ENCODE measurements around the gene CYP26C1. TPM values are rescaled to one million over a fixed set of nuclear protein-coding genes. Genes with fewer than 3 reads are reported as not detected.
"Not testable (repeated sequence)": the region's sequence is repeated elsewhere in the genome, so short reads cannot be mapped to it uniquely, and the experiment has no call there.

CYP26C1 gene
- total and polyA plus RNA-seq, 9 donors = 0.09 to 0.12 TPM; not detected in 7

DNA sequence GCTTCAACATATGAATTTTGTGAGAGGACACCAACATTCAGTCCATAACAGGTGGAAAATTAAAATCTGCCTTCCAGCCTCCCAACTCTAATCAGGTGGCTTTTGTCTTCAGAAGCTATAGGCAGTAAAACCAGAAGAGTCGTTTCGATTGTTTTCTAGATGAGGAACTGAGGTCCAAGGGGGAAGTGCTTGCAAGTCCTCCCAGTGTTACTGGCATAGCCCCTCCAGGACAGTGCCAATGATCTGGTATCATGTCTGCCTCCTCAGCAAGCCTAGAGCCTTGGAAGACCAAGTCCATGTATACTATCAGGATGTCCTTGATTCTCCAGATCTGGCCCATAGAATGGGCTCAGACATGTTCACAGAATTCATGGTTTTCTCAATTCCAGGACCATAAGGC is 30.0 kb downstream of the CYP26C1 start:
- Histone ChIP-seq H3K27me3 (ENCODE audit: control insufficient read depth, insufficient read depth, low read length) (no peaks in the 10 kb centered on the region), H3K4me3 (ENCODE audit: low read length) (no peak overlapping the region), H3K36me3 (ENCODE audit: control insufficient read depth, insufficient read depth, low read length) (no peaks in the 10 kb centered on the region), H3K9me3 (replicated peaks; ENCODE audit: control insufficient read depth, low read depth, low read length) (no peaks in the 10 kb centered on the region), H3K27ac (ENCODE audit: low read length) (no peak overlapping the region), H3K4me1 (ENCODE audit: control insufficient read depth, insufficient read depth, low read length) (no peaks in the 10 kb centered on the region)
- 50% methylated on average over 2 of the region's 2 CpGs for WGBS (ENCODE audit: insufficient coverage)
- no peak for DNase-seq

DNA sequence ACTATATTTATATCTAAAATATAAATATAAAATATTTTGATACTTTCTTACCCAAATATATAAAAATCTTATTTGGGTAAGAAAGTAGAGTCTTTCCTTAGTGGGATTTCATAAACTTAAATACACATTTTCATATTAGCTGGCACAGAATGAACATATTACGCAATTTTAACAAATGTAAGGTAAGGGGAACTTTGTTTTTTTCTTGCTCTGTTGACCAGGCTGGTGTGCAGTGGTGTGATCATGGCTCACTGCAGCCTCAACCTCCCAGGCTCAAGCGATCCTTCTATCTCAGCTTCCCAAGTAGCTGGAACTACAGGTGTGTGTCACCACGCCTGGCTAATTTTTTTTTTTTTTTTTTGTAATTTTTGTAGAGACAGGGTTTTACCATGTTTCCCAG is 31.4 kb downstream of the CYP26C1 start:
- Histone ChIP-seq H3K27me3 (ENCODE audit: control insufficient read depth, insufficient read depth, low read length) (no peaks in the 10 kb centered on the region), H3K4me1 (ENCODE audit: control insufficient read depth, insufficient read depth, low read length) (no peaks in the 10 kb centered on the region), H3K36me3 (ENCODE audit: control insufficient read depth, insufficient read depth, low read length) (no peaks in the 10 kb centered on the region), H3K9me3 (replicated peaks; ENCODE audit: control insufficient read depth, low read depth, low read length) (no peaks in the 10 kb centered on the region), H3K27ac (ENCODE audit: low read length) (no peak overlapping the region), H3K4me3 (ENCODE audit: low read length) (no peak overlapping the region)
- no CpG with 5 or more reads among the region's 3 CpGs for WGBS (ENCODE audit: insufficient coverage)
- DNase-seq = no peak

DNA sequence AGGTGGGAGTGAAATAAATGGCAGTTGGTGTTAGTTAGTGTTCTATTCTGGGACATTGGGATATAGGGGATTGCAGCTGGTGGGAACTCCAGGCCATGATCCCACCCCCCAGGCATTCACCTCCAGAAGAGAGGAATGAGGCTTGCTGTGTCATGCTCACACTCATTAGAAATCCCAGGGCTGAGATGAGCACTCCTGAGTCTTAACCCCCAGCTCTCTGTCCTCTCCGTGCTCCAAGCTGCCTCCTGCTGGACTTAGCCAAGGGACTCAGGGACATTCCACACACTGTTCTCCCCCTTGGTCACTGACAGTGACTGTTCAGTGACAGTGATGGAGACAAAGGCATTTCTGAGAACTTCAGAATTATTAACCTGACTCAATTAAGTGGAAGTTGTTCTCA is 34.6 kb downstream of the CYP26C1 start:
- 40% methylated on average over 1 of the region's 1 CpG for WGBS (ENCODE audit: insufficient coverage)
- no peak for DNase-seq

DNA sequence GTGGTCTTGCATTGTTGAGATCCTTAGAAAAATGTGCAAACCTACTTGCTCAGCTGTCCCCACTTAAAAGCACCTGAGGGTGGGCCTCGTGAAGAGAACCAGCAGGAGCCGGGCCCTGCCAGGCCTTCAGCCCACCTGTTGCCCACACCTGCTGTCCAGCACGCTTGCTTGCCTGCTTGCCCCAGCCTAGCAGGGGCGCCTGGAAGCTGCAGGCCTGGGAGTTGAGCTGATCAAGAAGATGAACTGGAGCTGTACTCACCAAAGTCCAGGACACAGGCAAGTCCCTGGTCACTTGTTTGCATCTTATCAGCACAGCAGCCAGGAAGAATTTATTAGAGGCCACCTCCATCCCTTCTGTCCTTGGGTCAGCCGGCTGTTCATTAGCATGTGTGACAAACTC is 36.3 kb downstream of the CYP26C1 start:
- H3K27me3 ChIP-seq (ENCODE audit: control insufficient read depth, insufficient read depth, low read length) = no peaks in the 10 kb centered on the region
- WGBS (ENCODE audit: insufficient coverage) = 46% methylated on average over 4 of the region's 5 CpGs
- H3K9me3 ChIP-seq (replicated peaks; ENCODE audit: control insufficient read depth, low read depth, low read length) = no peaks in the 10 kb centered on the region
- no peaks in the 10 kb centered on the region for H3K4me1 ChIP-seq (ENCODE audit: control insufficient read depth, insufficient read depth, low read length)
- DNase-seq = no peak
- no peaks in the 10 kb centered on the region for H3K36me3 ChIP-seq (ENCODE audit: control insufficient read depth, insufficient read depth, low read length)
- H3K27ac ChIP-seq (ENCODE audit: low read length) = no peak overlapping the region
- no peak overlapping the region for H3K4me3 ChIP-seq (ENCODE audit: low read length)

More for the DNA sequence above, 34.6 kb downstream of the CYP26C1 start:
- Histone ChIP-seq H3K36me3 (ENCODE audit: control insufficient read depth, insufficient read depth, low read length) (no peaks in the 10 kb centered on the region), H3K27ac (ENCODE audit: low read length) (no peak overlapping the region), H3K4me1 (ENCODE audit: control insufficient read depth, insufficient read depth, low read length) (no peaks in the 10 kb centered on the region), H3K9me3 (replicated peaks; ENCODE audit: control insufficient read depth, low read depth, low read length) (no peaks in the 10 kb centered on the region), H3K27me3 (ENCODE audit: control insufficient read depth, insufficient read depth, low read length) (no peaks in the 10 kb centered on the region), H3K4me3 (ENCODE audit: low read length) (no peak overlapping the region)

DNA sequence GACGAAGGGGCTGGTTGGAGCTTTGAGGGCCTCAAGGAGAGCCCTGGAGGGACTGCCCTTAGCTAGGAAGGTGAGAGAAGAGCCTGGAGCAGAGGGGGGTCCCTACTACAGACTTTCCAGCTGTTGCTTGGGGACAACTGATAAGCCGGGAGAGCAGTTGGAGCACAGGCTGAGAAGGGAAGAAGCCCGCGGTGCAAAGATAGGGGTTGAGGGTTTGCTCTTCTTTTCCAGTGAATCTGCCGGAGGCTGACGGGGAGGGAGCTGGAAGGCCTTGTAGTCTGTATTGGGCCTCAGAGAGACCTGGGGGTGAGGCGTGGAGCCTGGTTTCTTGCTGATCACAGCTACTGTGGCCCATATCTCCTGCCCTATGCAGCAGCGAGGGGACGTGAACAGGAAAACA is 36.8 kb downstream of the CYP26C1 start:
- Histone ChIP-seq H3K9me3 (replicated peaks; ENCODE audit: control insufficient read depth, low read depth, low read length) (no peaks in the 10 kb centered on the region), H3K4me3 (ENCODE audit: low read length) (no peak overlapping the region), H3K4me1 (ENCODE audit: control insufficient read depth, insufficient read depth, low read length) (no peaks in the 10 kb centered on the region), H3K27ac (ENCODE audit: low read length) (no peak overlapping the region), H3K36me3 (ENCODE audit: control insufficient read depth, insufficient read depth, low read length) (no peaks in the 10 kb centered on the region), H3K27me3 (ENCODE audit: control insufficient read depth, insufficient read depth, low read length) (no peaks in the 10 kb centered on the region)
- WGBS (ENCODE audit: insufficient coverage) = 77% methylated on average over 5 of the region's 9 CpGs
- DNase-seq = no peak

DNA sequence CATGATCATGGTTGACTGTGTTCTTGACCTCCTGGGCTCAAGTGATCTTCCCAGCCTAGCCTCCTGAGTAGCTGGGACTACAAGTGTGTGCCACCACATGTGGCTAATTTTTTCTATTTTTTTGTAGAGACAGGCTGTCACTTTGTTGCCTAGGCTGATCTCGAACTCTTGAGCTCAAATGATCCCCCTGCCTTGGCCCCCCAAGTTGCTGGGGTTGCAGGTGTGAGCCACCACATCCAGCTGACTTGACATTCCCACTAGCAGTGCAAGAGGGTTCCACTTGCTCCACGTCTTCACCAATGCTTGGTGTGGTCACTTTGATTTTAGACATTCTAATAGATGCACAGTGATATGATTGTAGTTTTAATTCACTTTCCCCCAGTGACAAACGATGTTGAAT is 38.2 kb downstream of the CYP26C1 start:
- Histone ChIP-seq H3K27me3 (ENCODE audit: control insufficient read depth, insufficient read depth, low read length) (no peaks in the 10 kb centered on the region), H3K27ac (ENCODE audit: low read length) (no peak overlapping the region), H3K4me1 (ENCODE audit: control insufficient read depth, insufficient read depth, low read length) (no peaks in the 10 kb centered on the region), H3K36me3 (ENCODE audit: control insufficient read depth, insufficient read depth, low read length) (no peaks in the 10 kb centered on the region), H3K4me3 (ENCODE audit: low read length) (no peak overlapping the region), H3K9me3 (replicated peaks; ENCODE audit: control insufficient read depth, low read depth, low read length) (no peaks in the 10 kb centered on the region)
- WGBS (ENCODE audit: insufficient coverage) = 100% methylated on average over 1 of the region's 3 CpGs
- DNase-seq = no peak

DNA sequence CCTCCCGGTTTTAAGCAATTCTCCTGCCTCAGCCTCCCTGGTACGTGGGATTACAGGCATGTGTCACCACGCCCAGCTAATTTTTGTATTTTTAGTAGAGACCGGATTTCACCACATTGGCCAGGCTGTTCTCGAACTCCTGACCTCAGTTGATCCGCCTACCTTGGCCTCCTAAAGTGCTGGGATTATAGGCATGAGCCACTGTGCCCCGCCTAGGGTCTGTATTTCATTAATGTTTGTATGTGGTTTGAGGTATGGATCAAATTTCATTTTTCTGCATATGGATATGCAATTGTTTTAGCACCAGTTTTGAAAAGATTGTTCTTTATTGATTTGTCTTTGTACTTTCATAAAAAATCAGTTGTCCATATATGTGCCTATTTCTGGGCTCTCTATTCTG is 39.1 kb downstream of the CYP26C1 start:
- 84% methylated on average over 6 of the region's 7 CpGs for WGBS (ENCODE audit: insufficient coverage)
- no peak for DNase-seq
- Histone ChIP-seq H3K4me1 (ENCODE audit: control insufficient read depth, insufficient read depth, low read length) (no peaks in the 10 kb centered on the region), H3K27me3 (ENCODE audit: control insufficient read depth, insufficient read depth, low read length) (no peaks in the 10 kb centered on the region), H3K4me3 (ENCODE audit: low read length) (no peak overlapping the region), H3K36me3 (ENCODE audit: control insufficient read depth, insufficient read depth, low read length) (no peaks in the 10 kb centered on the region), H3K9me3 (replicated peaks; ENCODE audit: control insufficient read depth, low read depth, low read length) (no peaks in the 10 kb centered on the region), H3K27ac (ENCODE audit: low read length) (no peak overlapping the region)

DNA sequence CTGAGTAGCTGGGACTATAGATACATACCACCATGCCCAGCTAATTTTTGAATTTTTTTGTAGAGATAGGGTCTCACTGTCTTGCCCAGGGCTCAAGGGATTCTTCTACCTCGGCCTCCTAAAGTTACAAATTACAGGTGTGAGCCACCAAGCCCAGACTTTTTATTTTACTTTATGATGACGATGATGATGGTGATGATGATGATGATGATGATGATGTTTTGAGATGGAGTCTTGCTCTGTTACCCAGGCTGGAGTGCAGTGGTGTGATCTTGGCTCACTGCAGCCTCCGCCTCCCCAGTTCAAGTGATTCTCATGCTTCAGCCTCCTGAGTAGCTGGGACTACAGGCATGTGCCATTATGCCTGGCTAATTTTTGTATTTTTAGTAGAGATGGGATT is 40.5 kb downstream of the CYP26C1 start:
- H3K4me1 ChIP-seq (ENCODE audit: control insufficient read depth, insufficient read depth, low read length); H3K36me3 ChIP-seq (ENCODE audit: control insufficient read depth, insufficient read depth, low read length); H3K27me3 ChIP-seq (ENCODE audit: control insufficient read depth, insufficient read depth, low read length); H3K9me3 ChIP-seq (replicated peaks; ENCODE audit: control insufficient read depth, low read depth, low read length); H3K27ac ChIP-seq (ENCODE audit: low read length); H3K4me3 ChIP-seq (ENCODE audit: low read length); DNase-seq: not testable (repeated sequence)
- no CpG with 5 or more reads among the region's 3 CpGs for WGBS (ENCODE audit: insufficient coverage)

DNA sequence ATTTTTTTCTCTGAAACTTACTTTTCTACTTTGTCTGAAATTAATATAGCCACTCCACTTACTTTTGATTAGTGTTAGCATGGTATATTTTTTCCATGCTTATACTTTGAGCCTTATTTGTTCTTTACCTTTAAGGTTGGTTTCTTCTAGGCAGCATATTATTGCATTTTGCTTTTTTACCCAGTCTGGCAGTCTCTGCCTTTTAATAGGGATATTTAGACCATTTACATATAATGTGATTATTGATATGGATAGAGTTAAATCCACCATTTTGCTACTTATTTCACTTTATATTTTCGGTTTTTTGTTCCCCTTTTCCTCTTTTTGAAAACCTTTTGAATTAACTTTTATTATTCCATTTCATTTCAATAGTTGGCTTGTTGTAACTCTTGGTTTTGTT is 43.4 kb downstream of the CYP26C1 start:
- Histone ChIP-seq H3K27me3 (ENCODE audit: control insufficient read depth, insufficient read depth, low read length) (no peaks in the 10 kb centered on the region), H3K4me1 (ENCODE audit: control insufficient read depth, insufficient read depth, low read length) (no peaks in the 10 kb centered on the region), H3K27ac (ENCODE audit: low read length) (no peak overlapping the region), H3K9me3 (replicated peaks; ENCODE audit: control insufficient read depth, low read depth, low read length) (no peaks in the 10 kb centered on the region), H3K36me3 (ENCODE audit: control insufficient read depth, insufficient read depth, low read length) (no peaks in the 10 kb centered on the region), H3K4me3 (ENCODE audit: low read length) (no peak overlapping the region)
- no CpG with 5 or more reads among the region's 1 CpG for WGBS (ENCODE audit: insufficient coverage)
- no peak for DNase-seq

DNA sequence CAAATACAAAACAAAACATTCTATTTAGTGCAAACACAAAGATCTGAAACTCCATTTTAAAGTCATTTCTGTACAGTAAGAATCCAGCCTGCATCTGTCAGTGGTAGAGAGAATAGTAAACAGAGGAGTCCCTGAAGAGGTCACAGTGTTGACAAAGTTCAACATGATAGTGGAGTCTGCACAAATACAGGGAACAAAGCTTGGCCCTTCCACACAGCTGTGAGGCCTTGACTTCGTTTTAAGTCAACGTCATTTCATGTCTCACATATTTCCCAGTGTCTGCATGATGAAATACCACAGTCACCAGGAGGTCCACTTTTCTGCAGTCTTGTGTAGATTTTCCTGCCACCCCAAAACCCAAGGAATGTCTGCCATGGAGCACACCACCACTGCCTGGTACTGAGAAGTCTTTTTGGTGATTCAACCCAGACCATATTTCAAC is 46.1 kb downstream of the CYP26C1 start:
- Histone ChIP-seq H3K4me1 (ENCODE audit: control insufficient read depth, insufficient read depth, low read length) (no peaks in the 10 kb centered on the region), H3K27me3 (ENCODE audit: control insufficient read depth, insufficient read depth, low read length) (no peaks in the 10 kb centered on the region), H3K4me3 (ENCODE audit: low read length) (no peak overlapping the region), H3K27ac (ENCODE audit: low read length) (no peak overlapping the region), H3K36me3 (ENCODE audit: control insufficient read depth, insufficient read depth, low read length) (no peaks in the 10 kb centered on the region), H3K9me3 (replicated peaks; ENCODE audit: control insufficient read depth, low read depth, low read length) (no peaks in the 10 kb centered on the region)
- 63% methylated on average over 2 of the region's 2 CpGs for WGBS (ENCODE audit: insufficient coverage)
- no peak for DNase-seq

DNA sequence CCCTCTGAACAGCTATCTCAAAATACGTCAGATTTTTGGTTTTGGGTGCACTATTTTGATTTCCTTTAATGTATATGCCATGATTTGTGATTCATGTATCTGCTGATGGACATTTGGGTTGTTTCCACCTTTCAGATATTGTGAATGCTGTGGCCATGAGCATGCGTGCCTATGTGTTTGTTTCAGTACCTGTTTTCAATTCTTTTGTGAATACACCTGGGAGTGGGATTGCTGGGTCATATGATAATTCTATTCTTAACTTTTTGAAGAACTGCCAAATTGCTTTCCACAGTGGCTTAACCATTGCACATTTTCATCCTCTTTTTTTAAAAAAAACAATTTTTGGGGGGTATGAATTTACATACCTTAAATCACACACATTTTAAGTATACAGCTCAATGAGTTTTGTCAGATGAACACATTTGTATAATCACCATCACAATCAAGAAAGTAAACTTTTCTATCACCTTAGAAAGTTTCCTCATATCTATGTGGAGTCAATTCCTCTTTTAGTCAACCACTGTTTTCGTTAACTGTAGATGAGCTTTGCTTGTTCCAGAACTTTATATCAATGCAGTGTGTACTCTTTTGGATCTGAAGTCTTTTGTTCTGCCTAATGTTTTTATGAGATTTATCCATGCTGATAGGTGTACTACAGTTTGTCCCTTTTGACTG is 50.0 kb downstream of the CYP26C1 start:
- WGBS (ENCODE audit: insufficient coverage) = no CpG with 5 or more reads among the region's 3 CpGs
- Histone ChIP-seq H3K4me1 (ENCODE audit: control insufficient read depth, insufficient read depth, low read length) (no peaks in the 10 kb centered on the region), H3K36me3 (ENCODE audit: control insufficient read depth, insufficient read depth, low read length) (no peaks in the 10 kb centered on the region), H3K27me3 (ENCODE audit: control insufficient read depth, insufficient read depth, low read length) (peaks cover 4% of the 10 kb centered on the region), H3K9me3 (replicated peaks; ENCODE audit: control insufficient read depth, low read depth, low read length) (no peaks in the 10 kb centered on the region), H3K4me3 (ENCODE audit: low read length) (no peak overlapping the region), H3K27ac (ENCODE audit: low read length) (no peak overlapping the region)
- DNase-seq = no peak

Measured in muscle of leg (tissue), 11 donors.